H54 (cell line): Measurements from ENCODE around the gene RTP5.

Experiments
- DNase-seq: peaks from one replicate; pipeline ENCODE4 v3.0.0; 2011; ENCODE audit warnings: low spot score, mixed read lengths; ENCODE audit not compliant: insufficient read length
- FAIRE-seq: peaks from 3 replicates; lab custom pipeline; 2011; peaks lifted over from hg19 to GRCh38; lab: Jason Lieb, UNC
- POLR2A ChIP-seq: IDR thresholded peaks from 2 replicates; pipeline ENCODE4 v1.6.1; 2011; ENCODE audit warnings: low read depth, mild to moderate bottlenecking, low read length

RTP5 gene

GRCh38 chr2:241858206-241859016 is 11.1 kb upstream of the RTP5 start, which contains the start of gene PDCD1:
Gene PDCD1 (minus strand): TSS chr2:241858894. CDS start chr2:241858838, 56 bp downstream.
- TF ChIP-seq POLR2A = no peak
- no peak for DNase-seq

DNA sequence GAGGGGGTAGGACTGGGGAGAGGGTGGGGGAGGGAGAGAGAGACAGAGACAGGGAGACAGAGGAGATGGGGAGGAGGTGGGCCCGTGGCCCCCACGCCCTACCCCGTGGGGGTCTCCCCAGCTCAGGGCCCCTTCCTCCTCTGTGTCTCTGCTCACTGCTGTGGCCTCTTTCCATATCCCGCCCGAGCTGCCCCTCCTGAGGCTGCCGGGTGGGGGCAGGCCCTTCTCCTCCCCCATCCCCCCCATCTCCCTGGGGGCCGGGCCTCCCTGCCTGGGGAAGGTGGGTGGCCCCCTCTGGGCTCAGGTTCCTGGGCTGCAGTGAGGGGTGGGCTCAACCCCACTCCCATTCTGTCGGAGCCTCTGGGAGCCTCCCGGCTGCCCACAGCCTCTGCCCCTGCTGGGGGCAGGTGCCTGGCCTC is 10.5 kb upstream of the RTP5 start:
- FAIRE-seq = no peak
- DNase-seq = no peak
- TF ChIP-seq POLR2A = no peak

More at GRCh38 chr2:241858206-241859016, 11.1 kb upstream of the RTP5 start, which contains the start of gene PDCD1:
- no peak for FAIRE-seq

- FAIRE-seq = no peak
- no peak for TF ChIP-seq POLR2A
- DNase-seq = no peak
Measured at GRCh38 chr2:241859436-241860183, 9.9 kb upstream of the RTP5 start.

DNA sequence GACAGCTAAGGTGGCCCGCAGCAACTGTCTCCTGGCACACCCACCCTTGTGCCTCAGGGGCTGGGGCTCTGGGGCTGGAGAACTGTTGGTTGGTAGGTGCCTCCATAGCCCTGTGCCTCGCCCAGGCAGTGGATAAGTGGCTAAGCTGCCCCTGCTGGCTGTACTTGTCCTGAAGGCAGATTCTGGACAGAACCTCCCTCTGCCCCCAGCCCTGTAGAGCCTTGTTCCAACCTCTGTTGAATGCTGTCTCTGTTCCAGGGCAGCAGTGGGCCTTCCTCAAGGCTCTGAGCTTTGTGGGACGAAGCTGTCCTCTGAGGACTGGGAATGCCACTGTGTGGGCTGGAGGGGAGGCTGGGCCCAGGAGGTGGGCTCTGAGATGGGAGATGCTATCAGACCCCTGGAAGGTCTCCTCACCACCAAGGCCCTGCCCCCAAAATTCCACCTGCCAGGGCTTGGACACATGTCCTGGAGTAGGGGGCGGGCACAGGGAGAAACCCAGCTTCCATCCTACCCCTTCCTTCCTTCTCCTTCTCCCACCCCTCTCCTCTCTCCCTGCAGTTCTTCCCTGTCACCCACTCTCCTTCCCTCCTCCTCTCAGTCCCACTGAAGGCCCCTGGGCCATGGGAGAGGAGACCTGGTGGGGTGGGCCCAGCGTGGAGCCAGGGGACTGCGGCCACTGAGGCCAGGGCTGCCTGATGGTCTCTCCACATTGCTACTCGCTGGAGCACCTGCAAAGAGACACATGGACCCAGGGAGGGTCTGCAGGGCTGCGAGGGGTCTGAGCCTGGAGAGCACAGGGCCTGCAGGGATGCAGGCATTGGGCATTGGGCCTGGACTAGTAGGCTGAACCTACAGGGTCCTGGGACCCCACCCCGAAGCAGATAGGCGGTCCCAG is 9.1 kb upstream of the RTP5 start:
- DNase-seq (no peak), FAIRE-seq (no peak)
- no peak for TF ChIP-seq POLR2A

GRCh38 chr2:241861264-241861663 is 8.3 kb upstream of the RTP5 start:
- FAIRE-seq = no peak
- no peak for DNase-seq
- no peak for TF ChIP-seq POLR2A

DNA sequence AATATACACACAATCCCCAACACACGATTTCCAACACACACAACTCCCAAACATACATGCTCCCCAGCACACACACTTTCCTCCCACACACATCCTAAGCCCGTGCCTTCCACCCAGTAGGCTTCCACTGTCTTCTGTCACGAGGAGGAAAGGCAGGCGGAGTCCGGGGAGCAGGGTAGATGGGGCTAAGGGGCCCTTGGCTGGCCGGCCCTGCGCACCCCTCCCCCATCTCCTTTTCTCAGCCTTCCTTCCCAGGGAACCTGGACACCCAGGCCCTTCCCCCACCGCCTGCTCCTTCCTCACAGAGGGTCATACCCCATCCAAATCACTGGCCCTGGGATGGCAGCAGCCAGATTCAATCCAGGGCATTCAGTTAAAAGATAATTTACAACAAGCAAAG is 7.4 kb upstream of the RTP5 start:
- DNase-seq (no peak), FAIRE-seq (no peak)
- TF ChIP-seq POLR2A = no peak

GRCh38 chr2:241862775-241863535 is 6.6 kb upstream of the RTP5 start:
- DNase-seq (no peak), FAIRE-seq (no peak)
- TF ChIP-seq POLR2A = no peak

DNA sequence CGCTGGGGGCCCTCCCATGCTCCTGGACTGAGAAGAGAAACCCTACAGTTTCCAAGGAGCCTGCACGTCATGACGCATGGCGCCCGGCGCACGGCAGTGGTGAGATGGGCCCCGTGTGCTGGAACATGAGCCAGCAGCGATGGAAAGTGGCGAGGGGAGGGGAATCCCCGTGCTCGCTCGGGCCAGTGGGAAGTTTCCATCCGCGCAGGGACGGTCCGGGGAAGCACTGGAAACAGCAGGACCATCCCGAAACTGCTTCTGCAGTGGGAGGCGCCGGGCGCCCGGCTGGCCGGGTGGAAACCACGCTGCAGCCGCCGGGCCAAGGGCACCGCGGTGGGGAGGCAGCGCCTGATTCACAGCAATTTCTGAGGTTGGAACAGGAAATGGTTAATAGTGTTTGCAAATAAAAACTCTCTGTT is 6.0 kb upstream of the RTP5 start:
- FAIRE-seq (no peak), DNase-seq (no peak)
- no peak for TF ChIP-seq POLR2A

DNA sequence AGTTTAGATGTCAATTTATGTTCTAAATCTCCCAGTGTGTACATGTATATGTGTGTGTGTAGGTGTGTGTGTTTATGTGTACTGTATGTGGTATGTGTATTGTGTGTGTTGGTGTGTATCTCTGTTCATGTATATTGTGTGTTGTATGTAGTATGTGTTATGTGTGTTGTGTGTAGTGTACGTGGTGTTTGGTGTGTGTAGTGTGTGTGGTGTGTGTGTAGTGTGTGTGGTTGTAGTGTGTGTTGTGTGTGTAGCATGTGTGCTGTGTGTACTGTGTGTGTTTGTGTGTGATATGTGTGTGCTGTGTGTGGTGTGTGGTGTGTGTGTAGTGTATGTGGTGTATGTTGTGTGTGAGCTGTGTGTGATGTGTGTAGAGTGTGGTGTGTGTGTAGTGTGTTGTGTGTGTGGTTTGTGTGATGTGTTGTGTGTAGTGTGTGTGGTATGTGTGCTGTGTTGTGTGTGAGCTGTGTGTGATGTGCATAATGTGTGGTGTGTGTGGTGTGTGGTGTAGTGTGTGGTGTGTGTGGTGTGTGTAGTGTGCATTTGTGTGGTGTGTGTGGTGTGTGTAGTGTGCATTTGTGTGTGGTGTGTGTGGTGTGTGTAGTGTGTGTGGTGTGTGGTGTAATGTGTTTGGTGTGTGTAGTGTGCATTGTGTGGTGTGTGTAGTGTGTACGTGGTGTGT is 5.2 kb upstream of the RTP5 start:
- DNase-seq = no peak
- no peak for FAIRE-seq
- TF ChIP-seq POLR2A = no peak

- DNase-seq (no peak), FAIRE-seq (no peak)
- no peak for TF ChIP-seq POLR2A
Measured at GRCh38 chr2:241864850-241865213, 4.7 kb upstream of the RTP5 start.

- no peak for FAIRE-seq
- TF ChIP-seq POLR2A = no peak
- no peak for DNase-seq
Measured at GRCh38 chr2:241865416-241865956, 4.0 kb upstream of the RTP5 start.
